Kidney tubule cell (primary cell): ENCODE results near the gene LRRC8E.
"Not testable (repeated sequence)": the region's sequence is repeated elsewhere in the genome, so short reads cannot be mapped to it uniquely, and the experiment has no call there.

Source experiments
- DNase-seq: peaks from one replicate; pipeline ENCODE4 v3.0.0-alpha.2; 2018; ENCODE audit warnings: low spot score

The LRRC8E gene

GRCh38 chr19:7855426-7856108 lies 32.7 kb upstream of the LRRC8E start:
- DNase-seq: no peak

DNA sequence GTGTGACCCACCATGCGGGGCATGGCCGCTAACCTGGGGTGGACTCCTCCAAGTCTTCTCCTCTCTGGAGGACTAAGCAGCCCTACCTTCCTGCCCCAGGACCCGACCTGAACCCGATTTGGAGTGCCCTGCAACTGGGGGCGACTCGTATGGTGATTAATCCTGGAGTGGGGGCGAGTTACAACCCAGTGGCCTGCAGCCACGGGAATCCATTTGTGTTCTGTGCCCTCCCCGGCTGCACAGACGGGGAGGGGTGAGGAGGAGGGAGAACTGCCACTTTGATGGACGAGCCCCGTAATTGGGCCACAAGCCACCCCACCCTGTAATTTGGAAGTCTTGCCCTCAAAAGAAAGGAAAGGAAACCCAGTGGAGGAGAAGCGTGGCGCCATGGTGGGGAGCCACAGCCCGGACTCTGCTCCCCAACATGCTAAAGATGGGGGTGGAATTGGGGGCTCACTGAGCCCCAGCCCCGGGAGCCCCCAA lies 32.2 kb upstream of the LRRC8E start:
- no peak for DNase-seq

DNA sequence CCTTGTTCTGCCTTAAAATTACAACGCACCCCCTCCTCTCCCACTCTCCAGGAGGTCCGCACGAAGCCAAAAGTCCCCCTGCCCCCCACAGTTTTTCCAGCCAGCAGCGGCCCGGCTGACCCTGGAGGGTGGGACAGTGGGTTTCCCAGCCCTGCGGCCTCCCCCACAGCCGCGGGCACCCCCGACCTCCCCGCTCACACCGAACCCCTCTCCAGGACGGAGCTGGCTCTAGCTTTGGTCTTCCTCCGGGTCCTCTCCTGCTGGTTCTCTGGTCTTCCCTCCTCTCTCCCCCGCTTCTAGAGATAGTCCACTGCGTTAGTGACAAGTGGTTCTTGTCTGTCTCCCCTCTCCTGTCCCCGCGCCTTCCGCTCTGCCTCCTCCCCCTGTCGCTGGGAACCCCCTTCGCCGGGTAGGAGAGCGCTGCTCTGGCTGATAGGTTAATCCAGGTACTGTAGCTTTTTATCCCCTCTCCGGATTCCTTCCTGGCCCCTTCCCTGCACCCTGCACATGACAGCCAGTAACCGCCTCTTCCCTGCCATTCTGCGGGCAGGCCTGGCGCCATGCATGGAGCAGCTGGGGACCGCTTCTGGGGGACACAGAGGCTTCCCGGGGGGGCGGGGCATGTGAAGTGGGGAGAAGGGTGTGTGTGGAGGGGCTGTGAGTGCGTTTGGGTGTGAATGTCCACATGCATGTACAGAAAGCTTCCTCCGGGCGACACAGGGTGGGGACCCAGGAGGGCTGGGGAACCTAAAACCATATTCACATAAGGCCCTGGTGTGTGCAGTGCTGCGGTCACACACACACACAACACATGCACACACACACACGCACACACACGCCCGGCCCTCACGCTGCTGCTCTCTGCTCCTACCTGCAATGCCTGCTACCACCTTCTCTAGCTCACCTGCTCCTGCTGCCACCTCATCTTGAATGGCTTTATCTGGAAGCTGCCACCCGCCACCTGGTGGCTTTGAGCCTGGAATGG lies 31.3 kb upstream of the LRRC8E start:
- no peak for DNase-seq

DNA sequence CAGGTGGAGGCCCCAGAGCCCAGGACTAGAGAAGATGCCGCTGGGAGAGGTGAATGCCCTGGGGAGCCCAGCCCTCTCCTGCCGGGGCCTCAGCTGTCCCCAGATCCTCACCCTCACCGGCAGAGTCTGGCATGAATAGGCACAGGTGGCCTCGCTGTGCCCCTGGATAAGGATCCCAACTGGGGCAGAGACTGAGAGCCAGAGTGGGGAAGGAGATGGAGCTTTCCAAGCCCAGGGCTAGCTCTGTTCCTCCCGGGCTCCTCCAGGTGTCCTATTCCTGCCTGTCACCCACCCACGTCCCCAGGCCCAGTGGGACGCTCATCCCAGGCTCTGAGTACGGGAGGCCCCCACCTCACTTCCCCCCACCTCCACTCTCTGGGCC lies 30.6 kb upstream of the LRRC8E start:
- no peak for DNase-seq

- DNase-seq: no peak
These were observed 30.1 kb upstream of the LRRC8E start for GRCh38 chr19:7858109-7858770.

GRCh38 chr19:7859087-7859486 lies 29.2 kb upstream of the LRRC8E start:
- not testable (repeated sequence) for DNase-seq

DNA sequence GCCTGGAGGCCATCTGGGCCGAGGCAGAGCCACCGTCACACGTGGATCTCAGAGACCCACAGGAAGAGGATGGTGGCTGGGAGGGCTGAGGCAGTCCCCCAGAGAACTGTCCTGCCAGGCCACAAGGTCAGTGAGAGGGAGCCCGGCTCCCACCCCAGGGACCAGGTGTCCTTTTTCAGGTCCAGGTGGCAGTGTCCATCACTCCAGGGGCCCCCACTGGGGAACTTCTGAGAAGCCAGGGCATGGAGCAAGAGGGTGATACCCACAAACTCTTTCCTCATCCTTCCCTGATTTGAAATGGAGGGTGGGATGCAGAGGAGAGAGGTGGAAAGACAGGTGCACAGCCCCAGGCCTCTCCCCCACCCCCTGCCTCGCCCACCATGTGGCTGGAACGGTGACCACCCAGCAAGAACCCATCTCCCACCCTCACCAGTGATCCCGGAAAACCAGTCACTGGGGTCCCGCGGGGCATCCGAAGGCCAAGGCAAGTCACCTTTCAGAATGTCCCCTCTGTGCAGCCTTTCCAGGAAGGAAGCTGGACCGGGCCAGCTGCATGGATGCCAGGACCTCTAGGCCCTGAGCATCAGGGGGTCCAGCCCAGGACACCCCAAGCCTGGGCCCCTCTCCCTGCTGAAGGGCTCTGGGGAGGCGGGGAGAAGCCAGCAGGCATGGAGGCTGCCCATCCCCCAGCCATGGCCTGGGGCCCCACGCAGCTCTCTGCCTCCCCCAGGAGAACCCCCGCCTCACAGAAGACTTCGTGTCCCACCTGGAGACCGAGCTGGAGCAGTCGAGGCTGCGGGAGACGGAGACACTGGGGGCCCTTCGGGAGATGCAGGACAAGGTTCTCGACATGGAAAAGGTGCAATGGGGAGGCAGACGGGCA lies 28.2 kb upstream of the LRRC8E start:
- DNase-seq: no peak

GRCh38 chr19:7860714-7861618 lies 27.3 kb upstream of the LRRC8E start:
- no peak for DNase-seq

GRCh38 chr19:7861619-7862412 lies 26.5 kb upstream of the LRRC8E start:
- no peak for DNase-seq

DNA sequence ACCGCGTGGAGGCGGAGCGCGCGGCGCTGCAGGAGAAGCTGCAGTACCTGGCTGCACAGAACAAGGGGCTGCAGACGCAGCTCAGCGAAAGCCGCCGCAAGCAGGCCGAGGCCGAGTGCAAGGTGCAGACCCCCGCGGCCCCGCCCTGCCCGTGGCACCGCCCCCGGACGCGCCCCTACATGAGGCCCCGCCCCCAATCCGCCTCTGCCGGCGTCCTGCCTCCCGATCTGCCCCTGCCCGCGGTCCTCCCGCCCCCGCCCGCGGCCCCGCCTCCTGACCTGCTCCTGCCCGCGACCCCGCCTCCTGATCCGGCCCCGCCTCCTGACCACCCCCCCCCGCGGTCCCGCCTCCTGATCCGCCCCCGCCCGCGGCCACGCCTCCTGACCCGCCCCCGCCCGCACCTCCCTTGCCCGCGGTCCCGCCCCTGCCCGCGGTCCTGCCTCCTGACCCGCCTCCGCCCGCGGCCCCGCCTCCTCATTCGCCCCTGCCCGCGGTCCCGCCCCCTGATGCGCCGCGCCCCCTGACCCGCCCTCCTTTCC lies 25.8 kb upstream of the LRRC8E start:
- DNase-seq: peak; percentile 45

GRCh38 chr19:7863157-7863970 lies 24.9 kb upstream of the LRRC8E start:
- DNase-seq: no peak

DNA sequence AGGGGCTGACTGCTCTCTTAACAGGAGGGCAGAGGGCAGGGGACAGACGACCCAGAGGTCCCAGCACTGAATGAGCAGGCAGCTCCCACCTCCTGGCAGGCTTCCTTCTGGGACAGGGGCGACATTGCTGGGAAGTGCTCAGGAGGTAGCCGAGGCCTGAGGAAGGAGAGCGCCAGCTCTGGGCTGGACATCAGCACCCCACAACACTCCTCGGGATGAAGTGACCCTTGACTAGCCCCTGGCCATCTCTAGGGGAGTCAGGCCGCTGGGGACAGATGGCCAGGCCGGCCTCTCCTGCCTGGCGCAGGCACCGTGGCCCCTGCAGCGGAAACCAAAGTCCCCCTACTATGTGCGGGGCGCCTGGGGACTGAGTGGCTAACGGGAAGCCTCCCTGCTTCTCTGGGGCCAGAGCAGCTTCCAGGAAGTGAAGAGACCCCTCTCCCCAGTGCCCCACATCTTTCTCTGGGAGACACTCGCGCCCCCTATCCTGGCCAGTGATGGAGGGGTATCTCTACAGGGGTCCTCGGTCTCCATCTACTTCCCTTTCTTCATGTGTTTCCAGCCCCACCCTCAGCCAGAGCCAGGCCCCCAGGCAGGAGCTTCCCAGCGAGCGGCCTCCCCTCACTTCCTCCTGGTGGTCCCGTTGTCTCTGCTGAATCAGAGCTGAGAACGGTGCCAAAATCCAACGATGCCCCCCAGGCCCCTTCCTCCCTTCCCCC lies 24.2 kb upstream of the LRRC8E start:
- DNase-seq: no peak

DNA sequence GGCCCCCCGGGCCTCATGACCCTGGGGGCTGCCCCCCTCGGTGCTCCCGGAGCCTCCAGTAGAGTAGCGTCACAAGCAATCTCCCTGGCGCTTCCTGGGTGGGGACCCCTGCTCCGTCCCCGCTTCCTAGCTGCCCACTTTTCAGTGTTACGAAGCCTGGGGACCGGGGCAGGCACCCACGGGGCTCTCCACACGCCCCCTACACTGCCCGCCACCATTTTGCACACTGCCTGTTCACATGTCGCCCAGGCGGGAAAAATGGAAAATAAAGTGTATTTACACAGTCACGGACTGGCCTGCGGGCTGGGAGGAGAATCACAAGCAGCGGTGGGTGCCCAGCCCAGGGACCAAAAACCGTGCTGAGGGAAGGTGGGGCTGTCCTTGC lies 23.6 kb upstream of the LRRC8E start:
- no peak for DNase-seq

GRCh38 chr19:7865262-7865911 lies 22.9 kb upstream of the LRRC8E start:
- no peak for DNase-seq

DNA sequence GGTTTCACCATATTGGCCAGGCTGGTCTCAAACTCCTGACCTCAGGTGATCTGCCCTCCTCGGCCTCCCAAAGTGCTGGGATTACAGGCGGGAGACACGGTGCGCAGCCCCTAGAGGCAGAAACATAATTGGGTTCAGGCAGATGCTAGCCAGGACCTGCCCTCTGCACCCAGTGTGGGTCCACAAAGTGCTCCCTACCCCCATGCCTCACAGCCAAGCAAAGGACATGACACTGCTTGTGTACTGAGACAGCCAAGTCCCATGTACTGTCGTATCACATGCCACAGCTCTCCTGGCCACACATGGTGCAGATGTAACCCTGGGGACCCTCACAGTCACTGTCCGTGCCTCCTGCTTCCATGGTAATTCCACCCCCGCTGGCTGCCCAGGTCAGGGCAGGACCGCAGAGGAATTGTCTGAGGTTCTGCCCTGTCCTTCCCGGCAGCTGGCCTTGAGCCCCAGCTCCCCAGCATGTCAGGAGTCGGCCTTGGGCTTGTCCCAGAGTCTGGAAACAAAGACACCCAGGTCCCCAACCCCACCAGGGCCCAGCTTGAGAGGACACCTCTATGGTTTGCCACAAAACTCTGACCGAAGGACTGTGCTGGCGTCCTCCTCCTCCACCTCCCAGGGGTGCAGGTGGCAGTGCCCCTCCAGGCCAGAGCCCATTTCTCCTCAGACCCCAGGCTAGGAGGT lies 21.8 kb upstream of the LRRC8E start:
- no peak for DNase-seq

- no peak for DNase-seq
These were observed 21.0 kb upstream of the LRRC8E start for GRCh38 chr19:7867092-7867844.
